HG03097 (cell line): Measurements from ENCODE around the gene POU2F3.

ENCODE experiments used
- ATAC-seq: cut with Tn5 transposase; IDR thresholded peaks from one replicate; pipeline ENCODE4 v1.9.1; 2021; ENCODE audit not compliant: unreplicated experiment, low FRiP score

The POU2F3 gene

DNA sequence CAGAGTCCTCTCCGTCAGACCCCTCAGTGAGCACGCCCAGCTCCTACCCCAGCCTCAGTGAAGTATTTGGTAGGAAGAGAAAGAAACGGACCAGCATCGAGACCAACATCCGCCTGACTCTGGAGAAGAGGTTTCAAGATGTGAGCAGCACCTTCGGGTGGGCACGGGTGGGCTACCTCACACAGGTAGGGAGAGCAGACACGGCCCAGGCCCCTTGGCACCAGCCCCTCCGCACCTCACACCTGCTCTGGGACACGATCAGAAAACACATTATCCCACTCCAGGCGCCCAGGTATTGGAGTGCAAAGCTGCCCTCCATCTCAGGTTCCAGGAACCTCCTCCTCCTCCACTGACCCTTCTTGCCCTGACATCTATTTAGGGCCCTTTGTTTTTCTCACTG lies 67.5 kb downstream of the POU2F3 start:
- no peak for ATAC-seq

DNA sequence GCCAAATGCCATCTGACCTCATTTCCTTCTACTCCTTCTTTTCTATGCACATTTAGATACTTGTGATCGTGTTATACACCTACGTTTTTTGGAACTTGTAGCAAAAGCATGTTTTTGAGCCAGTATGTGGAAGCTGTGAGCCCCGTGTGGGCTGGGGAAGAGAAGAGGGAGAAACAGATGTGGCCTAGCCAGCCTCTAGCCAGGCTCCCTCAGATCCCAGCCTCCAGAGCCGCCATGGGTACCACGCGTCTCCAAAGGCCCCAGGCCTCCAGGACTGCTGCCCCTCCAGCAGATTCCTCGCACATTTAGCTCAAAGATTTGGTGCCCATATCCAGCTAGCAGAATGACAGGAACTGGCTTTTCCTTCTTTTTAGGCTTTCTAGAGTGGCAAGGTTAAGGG lies 68.1 kb downstream of the POU2F3 start:
- ATAC-seq: no peak

GRCh38 chr11:120310870-120311269 lies 70.9 kb downstream of the POU2F3 start:
- no peak for ATAC-seq

DNA sequence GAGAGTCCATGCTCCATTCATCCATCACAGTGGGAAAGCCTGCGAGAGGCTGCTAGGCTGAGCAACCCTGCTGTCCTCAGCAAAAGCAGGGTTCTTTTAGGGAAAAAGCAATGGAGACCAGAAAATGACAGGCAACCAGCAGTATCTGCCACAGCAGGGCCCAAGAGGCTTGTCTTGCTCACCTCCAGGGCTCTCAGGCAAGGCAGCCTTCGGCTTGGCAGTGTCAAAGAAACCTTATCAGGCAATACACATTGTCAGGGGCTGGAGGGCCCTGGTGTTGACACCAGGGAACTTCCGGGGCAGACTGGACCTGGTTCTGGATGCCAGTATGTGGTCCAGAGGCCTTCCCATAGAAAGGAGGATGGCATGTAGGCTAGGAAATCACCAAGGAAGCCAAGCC lies 74.9 kb downstream of the POU2F3 start:
- no peak for ATAC-seq

DNA sequence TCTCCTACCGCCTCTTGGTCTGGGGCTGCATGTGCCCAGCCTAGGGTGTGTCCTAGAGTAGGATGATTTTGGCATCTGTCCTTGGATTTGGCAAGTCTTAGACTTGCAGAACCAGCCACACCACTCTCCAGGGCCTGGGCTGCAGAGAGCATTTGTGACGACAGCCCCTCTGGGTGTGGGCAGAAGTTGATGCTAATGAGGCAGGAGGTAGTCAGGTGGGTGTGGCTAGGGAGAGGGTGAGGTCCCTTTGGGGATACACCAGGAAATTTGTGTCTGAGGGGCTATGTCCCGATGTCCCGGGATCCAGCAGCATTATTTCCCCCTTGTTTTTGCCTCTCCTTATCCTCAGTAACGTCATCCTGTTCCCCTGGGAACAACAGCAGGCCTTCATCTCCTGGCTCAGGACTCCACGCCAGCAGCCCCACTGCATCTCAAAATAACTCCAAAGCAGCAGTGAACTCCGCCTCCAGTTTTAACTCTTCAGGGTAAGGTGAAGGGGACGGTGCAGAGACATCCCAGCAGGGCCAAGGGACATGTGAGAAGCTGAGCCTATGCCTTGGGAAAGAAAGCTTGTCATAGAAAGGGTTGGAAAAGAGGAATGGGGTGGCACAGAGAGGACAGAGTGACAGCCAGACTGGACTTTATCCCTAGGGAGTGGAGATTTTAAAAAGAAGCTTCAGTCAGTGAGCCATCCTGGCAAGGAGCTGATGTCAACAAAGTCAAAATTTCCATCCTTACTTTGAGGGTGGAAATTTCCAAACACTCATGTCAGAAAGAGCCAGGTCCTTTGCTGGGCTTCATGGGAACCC lies 77.1 kb downstream of the POU2F3 start:
- no peak for ATAC-seq

GRCh38 chr11:120317689-120318480 lies 77.9 kb downstream of the POU2F3 start:
- ATAC-seq: no peak

- ATAC-seq: no peak
Observed at GRCh38 chr11:120318906-120319305, 79.0 kb downstream of the POU2F3 start.

- ATAC-seq: no peak
Observed at GRCh38 chr11:120324932-120325810, 85.2 kb downstream of the POU2F3 start, which contains the start of gene TLCD5. TSS of gene TLCD5 (plus strand) at chr11:120325299. CDS start at chr11:120327442, 2,143 bp downstream.

DNA sequence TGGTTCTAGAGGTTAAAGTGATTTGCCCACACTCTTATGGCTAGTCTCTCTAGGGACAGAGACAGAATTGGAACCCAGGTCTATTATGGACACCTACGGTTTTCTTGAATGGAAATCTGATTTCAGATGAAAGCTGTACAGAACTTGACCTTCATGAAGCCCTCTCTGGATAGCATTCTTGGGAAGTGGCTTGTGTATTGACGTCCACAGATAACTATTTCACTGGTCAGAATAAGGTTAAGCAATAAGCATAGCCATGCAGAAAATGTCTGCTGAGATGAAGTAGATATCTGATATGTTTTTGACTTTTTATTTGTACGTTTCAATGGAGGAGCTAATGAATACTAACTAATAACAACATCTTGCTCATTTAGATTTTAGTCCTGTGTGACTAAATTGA lies 86.3 kb downstream of the POU2F3 start:
- ATAC-seq: no peak

- ATAC-seq: no peak
Observed at GRCh38 chr11:120326845-120327281, 86.9 kb downstream of the POU2F3 start.

GRCh38 chr11:120327311-120327710 lies 87.4 kb downstream of the POU2F3 start:
- ATAC-seq: no peak

DNA sequence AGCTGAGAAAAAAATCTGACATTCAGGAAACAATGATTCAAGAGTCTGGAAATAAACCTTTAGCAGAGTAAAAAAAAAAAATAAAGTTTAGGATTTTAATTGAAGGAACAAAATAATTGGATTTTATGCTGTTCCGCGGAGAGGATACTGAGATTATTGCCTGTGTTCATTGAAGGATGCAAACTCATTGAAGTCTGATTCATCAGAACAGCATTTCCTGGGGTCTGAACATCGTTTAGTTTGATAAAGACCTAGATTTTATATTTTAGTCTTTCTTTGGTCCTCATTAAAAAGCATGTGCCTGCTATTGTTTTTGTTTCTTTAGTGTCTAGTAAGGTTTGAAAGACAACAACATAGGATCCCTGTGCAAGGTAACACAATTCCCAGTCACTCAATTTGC lies 89.6 kb downstream of the POU2F3 start:
- ATAC-seq: no peak

DNA sequence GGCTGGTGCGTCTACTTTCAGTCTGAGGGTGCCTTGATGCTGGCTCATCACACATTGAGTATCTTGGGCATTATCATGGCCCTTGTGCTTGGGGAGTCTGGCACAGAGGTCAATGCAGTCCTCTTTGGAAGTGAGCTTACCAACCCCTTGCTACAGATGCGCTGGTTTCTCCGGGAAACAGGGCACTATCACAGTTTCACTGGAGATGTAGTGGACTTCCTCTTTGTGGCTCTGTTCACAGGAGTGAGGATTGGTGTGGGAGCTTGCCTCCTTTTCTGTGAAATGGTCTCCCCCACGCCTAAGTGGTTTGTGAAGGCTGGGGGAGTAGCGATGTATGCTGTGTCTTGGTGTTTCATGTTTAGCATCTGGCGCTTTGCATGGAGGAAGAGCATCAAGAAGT lies 90.1 kb downstream of the POU2F3 start:
- no peak for ATAC-seq

DNA sequence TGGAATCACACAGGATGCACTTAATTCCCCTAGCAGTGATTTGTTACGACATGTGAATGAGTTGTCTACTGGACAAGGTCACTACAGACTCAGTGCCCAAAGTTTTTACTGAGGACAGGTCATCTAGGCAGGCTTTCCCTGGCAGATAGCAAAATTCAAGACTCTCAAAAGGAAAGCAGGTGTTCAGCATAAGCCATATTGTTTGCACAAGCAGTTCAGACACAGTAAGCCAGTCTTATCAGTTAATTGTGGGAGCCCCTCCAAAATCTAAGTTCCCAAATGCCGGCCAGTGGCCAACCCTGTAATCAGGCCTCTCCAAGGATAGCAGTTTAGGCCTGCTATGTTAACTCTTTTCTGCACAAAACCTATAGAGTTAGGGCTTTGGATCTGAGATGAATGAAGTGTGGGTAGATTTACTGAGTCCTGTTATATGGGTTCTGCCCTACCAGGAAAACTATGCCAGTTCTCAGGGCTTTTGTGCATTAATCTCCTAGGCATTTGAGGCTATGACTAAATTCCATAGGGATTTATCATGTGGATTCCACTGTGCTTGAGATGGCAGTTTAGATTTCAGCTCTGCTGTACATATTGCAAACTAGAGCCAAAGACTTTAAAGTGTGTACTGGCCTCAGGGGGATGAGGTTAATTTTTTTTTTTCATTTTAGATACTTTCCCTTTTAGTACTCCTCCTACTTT lies 91.5 kb downstream of the POU2F3 start:
- no peak for ATAC-seq

DNA sequence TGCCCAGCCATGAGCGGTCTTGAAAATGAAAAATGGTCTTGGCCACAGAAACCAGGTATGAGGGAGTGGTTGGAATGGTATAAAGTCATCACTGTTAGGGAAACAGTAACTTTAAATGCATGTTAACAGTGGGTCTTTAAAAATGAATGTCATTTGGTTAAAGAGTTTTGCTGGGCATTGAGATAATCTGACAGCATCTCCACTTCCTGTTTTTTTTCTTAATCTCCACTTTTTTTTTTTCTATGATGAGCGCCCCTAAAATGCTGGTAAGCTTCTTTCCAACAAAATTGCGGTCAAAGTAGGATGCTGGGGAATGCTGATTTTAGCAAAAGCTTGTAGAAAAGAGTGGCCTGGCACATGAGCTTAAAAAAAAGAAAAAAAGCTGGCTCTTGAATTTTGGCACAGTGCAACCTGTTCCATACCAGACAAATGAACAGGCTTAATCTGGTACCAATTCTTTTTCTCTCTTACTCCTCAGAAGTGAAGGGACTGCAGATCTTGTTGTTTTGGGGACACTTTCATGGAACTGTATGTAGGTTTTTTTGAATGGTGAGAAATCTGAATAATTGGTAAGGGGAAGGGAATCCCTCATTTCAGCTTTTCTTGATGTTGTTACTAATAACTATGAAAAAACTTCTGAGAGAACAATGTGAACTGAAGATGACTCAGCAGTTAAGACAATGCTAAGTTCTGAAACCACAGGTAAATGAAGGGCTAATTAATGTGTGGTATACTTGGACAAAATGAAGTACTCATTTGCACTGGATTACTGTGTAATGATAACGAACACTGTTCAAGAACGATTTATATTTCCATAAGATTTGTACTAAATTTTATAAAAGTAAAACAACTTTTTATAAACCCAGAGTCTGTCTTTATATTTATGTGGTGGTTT lies 93.1 kb downstream of the POU2F3 start:
- no peak for ATAC-seq

GRCh38 chr11:120333801-120334200 lies 93.9 kb downstream of the POU2F3 start:
- ATAC-seq: no peak

DNA sequence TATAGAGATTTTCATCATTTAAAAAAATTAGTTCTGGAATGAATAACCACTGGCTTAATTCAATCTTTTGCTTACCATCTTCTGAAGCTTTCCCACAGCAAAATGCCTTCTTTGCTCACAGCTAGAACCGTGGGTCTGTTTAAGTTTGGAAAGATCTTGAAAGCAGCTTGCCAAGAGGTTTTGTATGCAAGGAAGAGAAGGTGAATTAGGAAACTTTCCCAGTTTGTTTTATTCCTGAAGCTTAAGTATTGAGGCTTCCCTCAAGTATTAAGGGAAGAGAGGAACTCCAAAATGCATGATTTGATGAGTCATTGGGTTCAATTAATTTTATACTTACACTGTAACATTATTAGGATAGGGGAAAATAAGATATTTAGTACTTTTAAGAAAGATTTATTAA lies 94.4 kb downstream of the POU2F3 start:
- no peak for ATAC-seq

GRCh38 chr11:120334894-120335462 lies 95.0 kb downstream of the POU2F3 start:
- ATAC-seq: no peak

DNA sequence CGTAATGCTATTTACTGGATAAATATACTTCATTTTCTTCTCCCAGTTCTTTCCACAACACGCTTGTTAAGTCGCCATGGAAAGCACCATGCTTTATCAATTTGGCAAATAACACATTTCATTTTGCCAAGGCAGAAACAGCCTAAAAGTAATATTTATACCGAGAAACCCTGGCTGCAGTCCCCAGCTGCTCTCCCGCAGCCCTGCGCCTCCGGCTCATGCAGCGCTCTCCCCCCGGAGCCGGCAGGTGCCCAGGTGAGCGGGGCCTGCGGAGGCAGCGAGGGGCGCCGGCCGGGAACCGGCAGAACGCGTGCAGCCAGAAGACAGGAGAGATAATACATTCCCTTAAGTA lies 95.6 kb downstream of the POU2F3 start:
- peak; percentile 6 for ATAC-seq
